Measurements from ENCODE around the gene NOS3. TPM values are rescaled to one million over a fixed set of nuclear protein-coding genes. Genes with fewer than 3 reads are reported as not detected.
A peak's percentile ranks its signal among the peaks of the same experiment; 100 is the strongest.

Gene NOS3
- total and polyA plus RNA-seq, 9 of the 15 experiments (the other 6 are each of a cell fraction or from before 2014, with no cell fraction given), result 1.1 to 121 (median 23.6) TPM

DNA sequence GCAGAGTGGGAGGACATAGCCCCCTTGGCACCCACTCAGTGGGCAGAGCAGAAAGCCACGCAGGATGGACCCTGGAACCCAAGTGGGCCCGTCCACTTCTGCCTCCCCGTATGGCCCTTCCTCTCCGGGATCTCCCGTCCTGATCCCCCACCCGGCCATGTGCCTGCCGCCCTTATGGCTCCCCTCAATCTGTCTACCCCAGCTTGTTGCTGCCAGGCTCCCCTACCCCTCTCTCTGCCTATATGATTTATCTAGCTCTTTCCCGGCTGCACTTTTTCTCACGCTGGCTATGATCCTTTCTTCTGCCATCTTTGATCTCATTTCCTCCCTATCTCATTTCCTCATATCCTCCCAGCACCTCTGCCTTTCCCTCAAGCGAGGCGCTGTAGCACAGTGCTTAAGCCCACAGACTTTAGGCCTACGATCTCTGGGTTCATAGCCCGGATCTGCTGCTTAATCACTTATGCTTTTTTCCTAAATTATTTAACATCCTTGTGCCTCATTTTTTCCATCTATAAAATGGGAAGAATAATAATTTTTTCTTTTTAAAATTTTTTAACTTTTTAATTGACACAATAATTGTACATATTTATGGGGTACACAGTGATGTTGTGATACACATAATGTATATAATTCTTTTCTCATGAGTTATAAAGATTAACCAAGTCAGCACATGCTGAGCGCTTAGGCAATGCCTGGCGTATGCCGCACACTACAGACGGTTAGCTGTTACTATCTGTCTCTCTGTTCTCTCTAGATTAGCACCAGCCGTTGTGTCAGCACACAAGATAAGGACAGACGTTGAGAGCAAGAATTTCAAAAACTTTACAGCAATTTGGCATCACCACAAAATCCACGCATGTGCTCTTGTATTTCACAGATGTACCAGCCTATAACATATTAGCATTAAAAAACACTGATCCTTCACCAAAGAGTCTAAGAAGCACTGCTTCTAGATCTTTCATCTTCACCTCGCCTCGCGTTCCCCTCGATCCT lies 30.8 kb upstream of the NOS3 start (continued):
- TF ChIP-seq HMGN3 (IDR thresholded peaks at IDR 0.05; ENCODE audit: borderline replicate concordance, extremely low read depth, insufficient read length, low read depth, low read length) (peak; percentile 89), ELF2 (CRISPR knock-in tag; IDR thresholded peaks at IDR 0.05) (0 out of 2 replicates have a peak, but pooled peaks have one; percentile 26), SMARCA5 (IDR thresholded peaks at IDR 0.05) (peak; percentile 100), TCFL5 (CRISPR knock-in tag; conservative IDR thresholded peaks at IDR 0.05) (peak; percentile 76; the same call in 1 of the 2 replicates), SMAD3 (CRISPR knock-in tag; conservative IDR thresholded peaks at IDR 0.05) (peak; percentile 92), GATAD2B (IDR thresholded peaks at IDR 0.05; ENCODE audit: borderline replicate concordance) (no peak), EP400 (IDR thresholded peaks at IDR 0.05) (no peak), ZNF41 (CRISPR knock-in tag; conservative IDR thresholded peaks at IDR 0.05) (peak; percentile 87), ZNF12 (CRISPR knock-in tag; IDR thresholded peaks at IDR 0.05) (no peak), SAP30 (IDR thresholded peaks at IDR 0.05; ENCODE audit: borderline replicate concordance, insufficient read depth, low read depth, low read length, poor library complexity, severe bottlenecking) (no peak), BHLHE40 (IDR thresholded peaks at IDR 0.05; ENCODE audit: low read length) (peak; percentile 95), ZFP1 (CRISPR knock-in tag; IDR thresholded peaks at IDR 0.05) (peak; percentile 71), FOSL1 (tag; conservative IDR thresholded peaks at IDR 0.05) (peak; percentile 80), ZNF140 (CRISPR knock-in tag; IDR thresholded peaks at IDR 0.05) (no peak), CHD2 (IDR thresholded peaks at IDR 0.05; ENCODE audit: low read depth, low read length) (peak; percentile 61; the same call in 1 of the 2 replicates), NFIX (CRISPR knock-in tag; IDR thresholded peaks at IDR 0.05; ENCODE audit: low read depth) (no peak)
- TF ChIP-seq, protein P1, sequence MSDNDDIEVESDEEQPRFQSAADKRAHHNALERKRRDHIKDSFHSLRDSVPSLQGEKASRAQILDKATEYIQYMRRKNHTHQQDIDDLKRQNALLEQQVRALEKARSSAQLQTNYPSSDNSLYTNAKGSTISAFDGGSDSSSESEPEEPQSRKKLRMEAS (CRISPR knock-in tag; IDR thresholded peaks at IDR 0.05), result peak; percentile 80
- TF ChIP-seq, protein P2, sequence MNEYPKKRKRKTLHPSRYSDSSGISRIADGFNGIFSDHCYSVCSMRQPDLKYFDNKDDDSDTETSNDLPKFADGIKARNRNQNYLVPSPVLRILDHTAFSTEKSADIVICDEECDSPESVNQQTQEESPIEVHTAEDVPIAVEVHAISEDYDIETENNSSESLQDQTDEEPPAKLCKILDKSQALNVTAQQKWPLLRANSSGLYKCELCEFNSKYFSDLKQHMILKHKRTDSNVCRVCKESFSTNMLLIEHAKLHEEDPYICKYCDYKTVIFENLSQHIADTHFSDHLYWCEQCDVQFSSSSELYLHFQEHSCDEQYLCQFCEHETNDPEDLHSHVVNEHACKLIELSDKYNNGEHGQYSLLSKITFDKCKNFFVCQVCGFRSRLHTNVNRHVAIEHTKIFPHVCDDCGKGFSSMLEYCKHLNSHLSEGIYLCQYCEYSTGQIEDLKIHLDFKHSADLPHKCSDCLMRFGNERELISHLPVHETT (CRISPR knock-in tag; conservative IDR thresholded peaks at IDR 0.05 in 1 of 2, IDR thresholded peaks at IDR 0.05 in 1 of 2), result peak in 1 of 2 experiments; percentile 85; a peak in 2 of 4 replicates
- TF ChIP-seq, protein P3, sequence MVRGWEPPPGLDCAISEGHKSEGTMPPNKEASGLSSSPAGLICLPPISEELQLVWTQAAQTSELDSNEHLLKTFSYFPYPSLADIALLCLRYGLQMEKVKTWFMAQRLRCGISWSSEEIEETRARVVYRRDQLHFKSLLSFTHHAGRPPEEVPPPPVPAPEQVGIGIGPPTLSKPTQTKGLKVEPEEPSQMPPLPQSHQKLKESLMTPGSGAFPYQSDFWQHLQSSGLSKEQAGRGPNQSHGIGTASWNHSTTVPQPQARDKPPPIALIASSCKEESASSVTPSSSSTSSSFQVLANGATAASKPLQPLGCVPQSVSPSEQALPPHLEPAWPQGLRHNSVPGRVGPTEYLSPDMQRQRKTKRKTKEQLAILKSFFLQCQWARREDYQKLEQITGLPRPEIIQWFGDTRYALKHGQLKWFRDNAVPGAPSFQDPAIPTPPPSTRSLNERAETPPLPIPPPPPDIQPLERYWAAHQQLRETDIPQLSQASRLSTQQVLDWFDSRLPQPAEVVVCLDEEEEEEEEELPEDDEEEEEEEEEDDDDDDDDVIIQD (CRISPR knock-in tag; IDR thresholded peaks at IDR 0.05), result 0 out of 2 replicates have a peak, but pooled peaks have one; percentile 82
- TF ChIP-seq, protein P4, sequence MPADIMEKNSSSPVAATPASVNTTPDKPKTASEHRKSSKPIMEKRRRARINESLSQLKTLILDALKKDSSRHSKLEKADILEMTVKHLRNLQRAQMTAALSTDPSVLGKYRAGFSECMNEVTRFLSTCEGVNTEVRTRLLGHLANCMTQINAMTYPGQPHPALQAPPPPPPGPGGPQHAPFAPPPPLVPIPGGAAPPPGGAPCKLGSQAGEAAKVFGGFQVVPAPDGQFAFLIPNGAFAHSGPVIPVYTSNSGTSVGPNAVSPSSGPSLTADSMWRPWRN (IDR thresholded peaks at IDR 0.05; ENCODE audit: low read depth), result peak; percentile 93
- TF ChIP-seq, protein P5, sequence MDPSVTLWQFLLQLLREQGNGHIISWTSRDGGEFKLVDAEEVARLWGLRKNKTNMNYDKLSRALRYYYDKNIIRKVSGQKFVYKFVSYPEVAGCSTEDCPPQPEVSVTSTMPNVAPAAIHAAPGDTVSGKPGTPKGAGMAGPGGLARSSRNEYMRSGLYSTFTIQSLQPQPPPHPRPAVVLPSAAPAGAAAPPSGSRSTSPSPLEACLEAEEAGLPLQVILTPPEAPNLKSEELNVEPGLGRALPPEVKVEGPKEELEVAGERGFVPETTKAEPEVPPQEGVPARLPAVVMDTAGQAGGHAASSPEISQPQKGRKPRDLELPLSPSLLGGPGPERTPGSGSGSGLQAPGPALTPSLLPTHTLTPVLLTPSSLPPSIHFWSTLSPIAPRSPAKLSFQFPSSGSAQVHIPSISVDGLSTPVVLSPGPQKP (CRISPR knock-in tag; IDR thresholded peaks at IDR 0.05), result no peak

All from K562 (cell line).